ENCODE measurements around the gene LRRC2.
"Not testable (repeated sequence)": the region's sequence is repeated elsewhere in the genome, so short reads cannot be mapped to it uniquely, and the experiment has no call there.

Gene LRRC2

DNA sequence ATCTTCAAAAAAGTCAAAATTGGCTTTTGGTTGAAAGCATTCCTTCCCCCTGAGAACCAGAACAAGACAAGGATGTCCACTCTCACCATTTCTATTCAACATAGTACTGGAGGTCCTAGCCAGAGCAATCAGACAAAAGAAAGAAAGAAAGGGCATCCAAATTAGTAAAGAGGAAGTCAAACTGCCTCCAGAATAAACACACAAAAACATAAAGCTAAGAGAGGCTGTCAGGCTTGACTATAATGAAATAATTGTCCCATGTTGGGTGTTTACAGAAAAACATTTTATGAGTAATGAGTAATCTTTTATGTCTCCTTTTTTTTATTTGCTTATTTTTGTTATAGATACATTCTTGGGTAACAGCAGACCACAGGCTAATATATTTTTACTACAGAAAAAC lies 27.9 kb upstream of the LRRC2 start:
- H3K4me3 ChIP-seq (ENCODE audit: low read depth, low read length): no peak overlapping the region
- TF ChIP-seq CTCF (IDR thresholded peaks at IDR 0.05; ENCODE audit: low read depth, low read length): no peak

- no peak overlapping the region for H3K4me3 ChIP-seq (ENCODE audit: low read depth, low read length)
- TF ChIP-seq CTCF (IDR thresholded peaks at IDR 0.05; ENCODE audit: low read depth, low read length): no peak
Measured at GRCh38 chr3:46593274-46593862, 27.3 kb upstream of the LRRC2 start.

GRCh38 chr3:46587268-46587667 lies 21.2 kb upstream of the LRRC2 start:
- H3K4me3 ChIP-seq (ENCODE audit: low read depth, low read length): not testable (repeated sequence)

GRCh38 chr3:46586738-46587246 lies 20.7 kb upstream of the LRRC2 start:
- TF ChIP-seq CTCF (IDR thresholded peaks at IDR 0.05; ENCODE audit: low read depth, low read length): no peak
- no peak overlapping the region for H3K4me3 ChIP-seq (ENCODE audit: low read depth, low read length)

GRCh38 chr3:46585799-46586693 lies 19.9 kb upstream of the LRRC2 start:
- TF ChIP-seq CTCF (IDR thresholded peaks at IDR 0.05; ENCODE audit: low read depth, low read length): no peak
- H3K4me3 ChIP-seq (ENCODE audit: low read depth, low read length): no peak overlapping the region

DNA sequence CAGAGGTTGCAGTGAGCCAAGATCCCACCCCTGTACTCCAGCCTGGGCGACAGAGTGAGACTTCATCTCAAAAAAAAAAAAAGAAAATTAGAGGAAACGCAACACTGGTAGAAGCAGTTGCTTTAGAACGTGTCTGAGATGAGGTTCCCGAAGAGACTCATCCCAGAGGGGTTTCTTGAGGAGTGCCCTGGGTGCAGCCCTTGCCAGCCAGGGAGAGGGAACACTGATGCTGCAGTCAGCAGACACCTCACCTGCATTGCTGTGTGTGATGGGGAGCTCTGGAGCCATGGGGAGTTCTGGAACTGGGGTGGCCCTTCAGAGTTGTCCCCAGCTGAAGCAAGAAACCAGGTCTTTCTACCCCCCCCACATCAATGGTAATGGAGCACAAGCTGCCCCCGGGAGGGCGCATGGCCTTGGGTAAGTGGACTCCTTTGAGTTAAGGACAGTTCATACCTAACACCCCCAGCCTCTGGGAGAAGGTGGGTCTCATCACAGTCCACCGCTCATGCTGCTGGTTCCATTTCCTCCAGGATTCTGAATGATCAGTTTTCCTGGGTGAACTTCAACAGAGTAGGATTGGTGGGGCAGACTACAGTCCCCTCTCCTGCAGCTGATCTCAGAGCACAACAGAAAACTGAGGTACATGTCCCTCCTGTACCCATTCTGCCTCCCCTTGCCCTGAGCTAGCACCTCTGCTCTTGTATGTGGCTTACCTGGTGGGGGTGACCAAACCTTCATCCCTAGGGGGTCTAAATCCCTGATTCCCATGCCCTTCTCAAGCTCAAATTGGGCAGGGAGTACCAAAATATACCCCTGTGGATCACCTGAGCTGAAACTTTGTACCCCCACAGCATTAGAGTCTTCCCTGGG lies 18.7 kb upstream of the LRRC2 start:
- no peak for TF ChIP-seq CTCF (IDR thresholded peaks at IDR 0.05; ENCODE audit: low read depth, low read length)
- H3K4me3 ChIP-seq (ENCODE audit: low read depth, low read length): no peak overlapping the region

DNA sequence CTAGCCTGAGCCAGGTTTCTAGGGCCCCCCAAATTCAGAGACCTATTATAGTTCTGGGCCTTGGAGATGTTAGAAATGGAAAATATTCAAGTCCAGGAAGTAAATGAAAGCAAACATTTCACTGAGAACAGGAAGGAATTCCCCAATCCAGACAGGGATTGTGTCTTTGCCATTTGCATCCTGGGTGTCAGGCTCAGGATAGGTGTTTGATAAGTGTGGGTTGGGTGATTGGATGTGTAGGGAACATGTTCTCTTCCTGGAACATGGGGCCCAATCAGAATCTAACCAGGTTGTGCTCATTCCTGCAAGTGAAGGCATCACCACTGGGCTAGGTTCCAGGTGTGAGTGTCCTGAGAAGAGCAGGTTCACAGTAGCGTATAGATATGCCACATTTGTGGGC lies 14.6 kb upstream of the LRRC2 start:
- TF ChIP-seq CTCF (IDR thresholded peaks at IDR 0.05; ENCODE audit: low read depth, low read length): no peak
- no peak overlapping the region for H3K4me3 ChIP-seq (ENCODE audit: low read depth, low read length)
